Stimulated activated CD8-positive, alpha-beta memory T cell treated with anti-CD3 and anti-CD28 coated beads, Interleukin-15, amount 100 ng/mL, for 4 hours (primary cell): ENCODE data around the gene ARID5A.

ENCODE experiments used
- DNase-seq, 2 donors: peaks; one replicate each; pipeline ENCODE4 v3.0.0-alpha.2; 2020; ENCODE audit warnings: low read depth in 2 of 2

ARID5A gene

DNA sequence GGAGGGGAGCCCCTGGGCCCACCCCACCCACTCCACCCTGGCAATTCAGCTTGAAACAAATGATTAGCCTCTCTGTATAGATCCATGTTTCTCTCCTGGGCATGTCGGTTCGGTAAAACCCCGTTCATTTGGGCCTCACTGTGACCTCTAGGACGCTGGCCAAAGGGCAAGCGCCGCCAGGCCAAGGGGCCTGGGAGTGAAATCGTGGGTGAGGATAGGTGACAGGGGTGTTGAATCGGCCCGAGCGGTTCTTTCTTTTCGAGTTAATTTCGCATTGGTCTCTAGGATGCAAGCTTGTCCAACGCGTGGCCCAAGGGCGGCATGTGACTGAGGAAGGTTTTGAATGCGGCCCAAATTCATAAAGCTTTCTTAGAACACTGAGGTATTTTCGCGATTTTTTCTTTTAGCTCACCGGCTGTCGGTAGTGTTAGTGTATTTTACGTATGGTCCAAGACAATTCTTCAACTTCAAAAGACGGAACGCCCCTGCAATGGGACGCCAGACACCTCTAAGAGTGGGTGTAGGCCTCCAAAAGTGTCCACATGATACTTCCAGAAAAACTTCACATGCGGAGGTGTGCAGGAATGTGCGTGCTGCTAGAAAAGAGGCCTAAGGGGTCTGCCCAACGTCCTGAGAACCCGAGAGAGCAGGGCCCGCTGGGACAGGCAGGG is 9.8 kb upstream of the ARID5A start:
- no peak for DNase-seq

DNA sequence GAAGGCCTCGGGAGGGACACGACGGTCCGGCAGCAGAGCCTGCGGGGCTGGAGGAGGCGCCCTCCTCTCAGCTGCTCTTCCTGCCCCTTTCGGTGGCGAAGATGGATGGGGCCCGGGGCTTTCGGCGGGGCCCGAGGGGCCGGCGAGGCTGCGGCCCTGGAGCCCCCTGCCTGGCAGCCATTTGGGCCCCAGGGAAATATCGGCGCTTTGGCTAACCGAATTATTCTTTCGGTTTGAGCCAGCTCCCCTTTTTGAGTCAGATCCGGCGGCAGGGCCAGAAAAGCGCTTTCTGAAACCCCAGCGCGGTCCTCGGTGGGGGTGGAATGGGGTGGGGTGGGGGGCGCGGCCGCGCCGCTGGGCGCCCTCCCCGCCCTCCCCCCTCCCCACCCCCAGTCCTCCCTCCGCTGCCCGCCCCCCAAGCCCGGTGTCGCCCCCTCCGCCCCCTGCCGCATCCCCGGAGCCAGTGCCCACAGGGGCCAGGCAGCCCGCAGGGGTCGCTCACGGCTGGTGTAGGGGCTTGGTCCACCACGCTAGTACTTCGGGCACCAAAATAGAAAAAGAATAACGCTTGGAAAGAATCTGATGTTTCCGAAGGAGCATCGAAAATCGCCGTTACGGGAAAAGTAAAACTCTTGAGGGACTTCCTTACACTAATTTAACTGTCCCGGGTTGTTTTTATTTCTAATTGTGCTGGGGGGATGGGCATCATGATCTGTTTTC is 9.1 kb upstream of the ARID5A start:
- DNase-seq = peak in 1 of 2 donors; percentile 21

DNA sequence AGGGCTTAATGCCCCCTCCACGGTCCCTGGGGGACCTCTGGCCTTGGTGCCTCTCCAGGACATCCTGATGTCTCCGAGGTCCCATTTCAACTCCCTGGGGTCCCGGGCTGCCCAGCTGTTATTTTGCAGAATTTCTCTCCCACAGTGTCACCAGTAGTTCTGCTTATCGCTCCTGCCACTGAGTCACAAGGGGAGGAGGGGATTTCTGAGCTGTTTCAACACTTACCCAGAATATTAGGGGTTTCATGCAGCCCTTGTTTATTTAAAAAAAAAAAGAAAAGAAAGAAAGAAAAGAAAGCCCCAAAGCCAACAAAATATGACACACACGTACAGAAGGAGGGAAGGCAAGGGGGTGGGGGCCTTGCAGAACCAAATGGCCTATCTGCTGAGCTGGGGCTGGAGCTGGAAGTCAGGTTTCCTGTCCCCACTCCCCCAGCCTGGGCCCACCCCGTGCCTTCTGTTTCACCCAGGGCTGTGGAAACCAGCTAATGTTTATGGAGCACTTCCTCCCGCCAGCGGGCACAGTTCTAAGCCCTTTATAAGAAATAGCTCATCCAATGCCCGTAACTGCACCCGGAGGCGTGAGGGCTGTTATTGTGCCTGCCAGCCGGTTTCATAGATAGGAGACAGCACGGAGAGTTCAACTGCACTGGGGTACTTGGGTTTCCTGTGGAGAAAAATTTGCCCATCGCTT is 8.4 kb upstream of the ARID5A start:
- DNase-seq = peak; percentile 21 to 42

DNA sequence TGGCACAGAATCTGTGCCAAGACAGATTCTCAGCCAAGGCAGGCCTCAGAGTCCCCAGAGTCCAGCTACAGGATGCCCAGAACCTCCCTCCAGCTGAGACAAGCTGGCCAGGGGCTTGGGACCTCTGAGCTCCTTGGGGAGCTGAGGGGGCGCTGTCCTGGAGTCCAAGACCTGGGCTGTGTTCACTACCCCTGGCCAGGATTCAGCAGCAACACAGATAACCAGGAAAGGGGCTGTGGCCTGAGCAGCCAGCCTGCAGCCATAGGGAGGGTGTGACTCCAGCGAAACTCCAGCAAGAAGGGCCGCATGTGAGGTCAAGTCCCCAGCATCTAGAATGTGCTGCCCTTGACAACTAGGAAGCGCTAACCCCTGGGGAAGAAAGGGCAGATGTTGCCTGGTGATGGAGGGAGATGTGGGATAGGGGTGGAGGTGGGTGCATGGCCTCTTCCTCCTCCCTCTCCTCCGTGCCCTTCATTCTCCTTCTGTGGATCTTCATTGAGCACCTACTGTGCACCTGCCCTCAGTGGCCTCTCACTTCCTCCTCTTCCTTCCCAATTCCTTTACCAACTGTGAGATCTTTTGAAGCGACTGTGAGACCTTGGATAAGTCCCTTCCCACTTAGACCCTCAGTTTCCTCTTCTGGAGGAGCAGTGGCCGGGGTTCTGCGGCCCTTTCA is 7.7 kb upstream of the ARID5A start:
- no peak for DNase-seq

DNA sequence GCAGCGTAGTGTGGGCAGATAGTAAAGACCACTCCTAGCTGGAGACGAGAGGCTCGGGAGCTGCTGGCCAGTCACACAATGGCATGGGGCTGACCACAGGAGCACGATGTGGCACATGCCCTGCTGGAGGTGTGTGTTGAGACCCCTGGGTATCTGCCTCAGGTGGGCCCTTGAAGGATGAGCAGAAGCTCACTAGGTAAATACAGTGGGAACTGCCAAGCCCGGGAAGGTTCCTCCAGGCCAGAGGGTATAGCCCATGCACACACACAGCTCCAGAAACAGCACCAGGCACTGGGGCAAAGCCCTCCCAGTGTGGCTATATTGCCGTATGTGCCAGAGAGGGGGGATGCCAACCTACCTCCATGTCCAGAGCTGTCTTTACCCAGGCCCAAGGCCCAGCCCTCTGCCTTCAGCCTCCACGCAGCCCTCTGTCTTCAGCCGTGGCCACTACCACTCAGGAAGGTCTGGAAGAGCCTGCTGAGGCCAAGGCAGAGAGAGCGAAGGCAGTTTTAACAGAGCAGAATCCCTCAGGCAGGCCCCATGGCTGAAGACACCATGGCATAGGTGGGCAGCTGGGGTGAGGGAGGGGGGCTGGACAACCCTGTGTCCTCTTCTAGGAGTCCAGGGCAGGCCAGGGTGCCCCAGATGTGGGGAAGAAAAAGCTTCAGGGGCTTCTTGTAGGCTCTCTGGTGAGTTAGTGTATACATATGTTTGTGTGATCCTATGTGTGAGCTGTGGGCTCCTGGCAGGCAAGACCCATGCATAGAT is 7.0 kb upstream of the ARID5A start:
- no peak for DNase-seq

DNA sequence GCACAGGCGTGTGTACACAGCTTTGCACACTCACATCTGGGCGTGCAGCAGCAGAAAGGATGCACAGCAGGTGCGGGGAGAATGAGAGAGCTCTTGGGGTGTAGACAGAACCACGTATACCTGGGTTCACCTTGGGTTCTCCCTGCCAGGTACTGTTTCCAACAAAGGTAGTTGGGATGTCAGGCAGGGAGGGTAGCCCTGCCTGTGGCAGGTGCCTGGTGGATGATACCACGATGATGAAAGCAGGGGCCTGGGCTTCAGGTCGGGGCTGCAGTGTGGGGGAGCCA is 6.5 kb upstream of the ARID5A start:
- no peak for DNase-seq

DNA sequence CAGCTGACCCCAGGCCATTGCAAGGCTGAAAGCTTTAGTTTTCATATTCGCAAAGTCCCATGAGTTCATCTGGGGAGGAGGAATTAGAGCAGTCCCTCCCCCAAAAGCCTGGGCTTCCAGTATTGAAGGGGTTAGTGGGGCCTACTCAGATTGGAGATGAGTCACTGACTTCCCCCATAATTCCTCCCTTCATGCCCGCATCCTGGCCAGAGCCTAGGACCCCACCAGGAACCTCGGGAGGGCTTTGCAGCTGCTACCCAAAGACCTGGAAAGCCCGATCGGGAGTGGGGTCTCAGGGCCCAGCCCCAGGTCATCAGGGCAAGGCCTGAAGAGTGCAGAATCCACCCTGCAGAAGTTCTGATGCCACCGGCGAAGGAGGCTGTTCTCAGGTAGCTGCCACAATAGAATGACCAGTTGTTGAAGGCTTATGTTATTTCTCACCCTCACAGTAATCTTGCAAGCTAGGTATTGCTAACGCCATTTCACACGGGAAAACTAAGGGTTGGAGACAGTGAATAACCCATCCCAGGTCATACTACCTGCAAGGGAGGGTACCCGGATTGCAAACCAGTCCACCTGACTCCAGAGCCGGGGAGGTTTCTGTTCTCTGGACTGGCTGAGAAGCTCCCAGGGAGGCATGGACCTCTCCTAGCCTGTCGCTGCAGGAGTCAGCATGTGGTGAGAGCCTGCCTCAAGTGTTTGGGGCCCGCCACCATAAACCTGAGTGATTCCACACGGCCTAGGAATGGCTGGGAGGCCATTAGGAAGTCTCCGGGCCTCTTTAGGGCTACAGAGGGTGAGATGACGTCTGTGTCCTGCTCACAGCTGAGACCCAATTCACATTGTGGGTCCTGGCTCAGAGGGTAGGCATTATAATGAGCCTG is 5.8 kb upstream of the ARID5A start:
- no peak for DNase-seq

DNA sequence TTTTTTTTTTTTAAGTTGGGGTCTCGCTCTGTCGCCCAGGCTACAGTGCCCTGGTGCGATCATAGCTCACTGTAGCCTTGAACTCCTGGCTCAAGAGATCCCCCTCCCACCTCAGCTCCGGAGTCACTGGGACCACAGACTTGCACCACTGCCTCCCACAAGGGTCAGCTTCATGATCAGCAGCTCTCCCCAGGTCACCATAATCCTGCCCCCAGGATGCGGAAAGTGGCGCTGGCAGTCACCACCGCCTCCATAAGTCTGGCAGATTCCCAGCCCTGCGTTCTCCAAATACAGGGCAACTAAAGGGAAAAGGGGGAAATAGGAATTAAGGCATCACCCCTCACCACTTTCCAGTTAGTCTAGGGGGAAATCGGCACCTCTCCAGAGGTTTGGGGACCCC is 5.2 kb upstream of the ARID5A start:
- no peak for DNase-seq

DNA sequence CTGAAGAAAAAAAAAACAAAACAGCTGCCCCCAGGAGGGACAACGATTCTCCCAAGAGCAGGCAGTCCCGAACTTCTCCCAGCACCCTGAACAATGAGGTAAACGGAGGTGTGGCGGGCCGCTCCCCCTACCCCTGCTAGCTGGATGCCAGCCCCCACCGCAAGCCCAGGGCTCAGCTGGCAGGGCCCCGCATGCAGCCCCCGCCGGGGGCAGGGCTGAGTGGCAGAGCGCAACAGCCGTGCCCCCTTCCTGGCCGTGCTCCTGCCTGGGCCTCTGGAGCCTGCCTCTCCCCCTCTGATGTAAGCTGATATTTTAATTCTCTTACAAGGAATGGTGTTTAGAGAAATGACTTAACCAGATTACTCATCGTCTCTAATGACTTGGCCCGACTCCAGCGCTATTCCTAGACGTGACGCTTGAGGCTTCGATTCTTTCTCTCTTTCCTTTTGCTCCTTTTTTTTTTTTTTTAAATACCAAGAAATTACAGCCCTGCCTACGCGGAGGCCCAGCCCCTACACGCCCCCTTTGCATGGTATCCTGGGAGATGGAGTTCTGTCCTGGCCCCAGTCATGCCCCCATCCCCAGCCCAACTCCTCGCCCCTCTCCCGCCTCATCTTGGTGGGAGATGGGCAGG is 4.6 kb upstream of the ARID5A start:
- DNase-seq = peak; percentile 62 to 84

DNA sequence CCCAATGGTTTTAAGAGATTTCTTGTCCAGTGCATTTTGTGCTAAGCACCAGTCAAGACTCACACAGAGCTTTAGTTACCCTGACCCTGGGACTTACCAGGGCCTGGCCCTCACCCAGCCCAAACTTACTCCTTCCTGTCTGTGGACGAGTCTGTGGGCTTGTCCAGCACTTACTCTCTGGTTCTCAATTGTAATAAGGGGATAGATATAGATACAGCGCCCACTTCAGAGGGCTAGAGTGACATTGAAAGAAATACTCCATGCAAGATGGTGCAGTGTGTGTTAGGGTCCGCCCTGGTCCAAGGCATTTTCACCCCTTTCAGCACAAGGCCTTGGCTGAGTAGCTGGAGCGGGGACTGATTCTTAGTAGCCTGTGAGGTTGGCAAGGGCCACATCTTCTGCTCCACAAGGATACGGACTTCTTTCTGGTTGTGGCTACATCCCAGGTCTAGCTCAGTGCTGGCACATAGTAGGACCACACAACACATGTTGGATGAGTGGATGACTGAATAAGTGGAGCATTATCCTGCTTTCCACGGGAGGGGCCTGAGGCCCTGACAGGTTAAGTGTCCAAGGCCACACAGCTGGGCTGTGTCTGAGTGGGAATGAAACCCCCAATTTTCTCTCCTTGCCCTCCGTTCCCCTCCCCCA is 3.8 kb upstream of the ARID5A start:
- DNase-seq = no peak

DNA sequence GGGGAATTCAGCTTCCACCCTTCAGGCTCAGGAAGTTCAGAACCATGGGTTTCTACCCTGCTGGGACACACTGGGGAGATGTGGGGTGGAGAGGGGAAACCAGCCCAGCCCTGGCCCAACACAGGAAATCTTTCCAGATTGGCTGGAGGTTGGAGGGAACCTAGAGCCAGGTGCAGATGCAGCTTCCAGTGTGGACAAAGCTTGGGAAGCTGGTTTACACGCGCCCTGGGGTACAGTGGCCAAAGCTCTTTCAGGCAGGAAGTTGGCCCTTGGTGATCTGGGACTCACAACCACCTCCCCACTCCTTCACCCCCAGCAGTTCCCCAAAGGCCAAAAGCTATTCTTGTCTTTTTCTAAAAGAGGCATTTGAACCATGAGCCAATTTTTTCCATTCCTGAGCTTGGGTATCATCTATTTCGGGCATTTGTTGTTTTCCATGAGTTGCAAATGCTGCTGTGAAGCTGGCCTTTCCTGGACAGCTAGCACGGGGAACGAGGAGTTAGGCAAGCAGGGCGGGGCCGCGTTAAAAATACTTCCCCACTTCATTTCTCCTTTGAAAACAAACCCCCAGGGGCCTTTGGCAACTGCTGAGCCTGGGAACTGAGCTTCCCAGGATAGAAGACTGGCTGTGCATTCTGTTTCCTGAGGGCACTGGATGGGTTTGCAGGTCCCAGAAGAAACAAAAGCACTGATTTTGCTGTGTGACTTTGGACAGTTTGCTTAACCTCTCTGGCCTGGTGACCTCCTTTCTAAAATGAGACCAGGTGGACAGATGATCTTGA is 3.1 kb upstream of the ARID5A start:
- DNase-seq = no peak

DNA sequence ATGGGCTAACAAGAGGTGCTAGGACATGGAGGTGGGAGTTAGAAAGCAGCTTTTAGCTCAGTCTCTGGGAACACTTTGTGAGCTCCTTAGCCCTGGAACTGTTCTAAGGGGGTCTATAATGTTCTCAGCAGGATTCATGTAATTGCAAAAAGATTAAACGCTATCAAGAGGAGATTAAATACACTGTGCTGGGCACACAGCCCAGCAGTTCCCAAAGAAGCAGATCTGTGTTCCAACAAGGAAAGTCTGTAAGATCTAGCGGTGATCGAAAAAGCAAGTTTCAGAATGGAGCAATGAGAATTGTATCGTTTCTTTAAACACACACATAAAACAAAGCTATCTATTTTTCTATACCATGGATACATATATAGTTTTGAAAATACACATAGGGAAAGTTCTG is 2.4 kb upstream of the ARID5A start:
- DNase-seq = no peak

DNA sequence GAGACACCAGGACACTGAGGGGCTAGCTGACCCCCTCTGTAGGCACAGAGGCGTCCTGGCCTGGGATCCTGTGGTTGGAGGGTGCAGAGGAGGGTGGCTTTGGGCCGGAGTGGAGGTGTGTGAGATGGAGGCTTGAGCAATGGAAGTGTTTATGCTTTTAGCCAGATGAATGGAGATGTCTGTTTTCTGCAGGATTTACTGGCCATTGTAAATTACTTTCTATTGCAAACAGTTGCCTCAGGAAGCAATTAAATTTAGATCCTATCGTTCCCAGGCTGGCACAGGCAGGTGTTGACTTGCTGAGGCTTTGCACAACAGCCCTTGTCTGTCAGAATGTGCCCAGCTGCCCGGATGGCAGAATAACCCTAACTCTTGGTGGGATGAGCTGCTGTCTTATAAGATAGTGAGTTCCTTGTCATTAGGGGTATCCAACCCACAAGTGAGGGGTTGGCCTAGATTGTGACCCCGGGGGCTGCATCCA is 1.8 kb upstream of the ARID5A start:
- DNase-seq = no peak

DNA sequence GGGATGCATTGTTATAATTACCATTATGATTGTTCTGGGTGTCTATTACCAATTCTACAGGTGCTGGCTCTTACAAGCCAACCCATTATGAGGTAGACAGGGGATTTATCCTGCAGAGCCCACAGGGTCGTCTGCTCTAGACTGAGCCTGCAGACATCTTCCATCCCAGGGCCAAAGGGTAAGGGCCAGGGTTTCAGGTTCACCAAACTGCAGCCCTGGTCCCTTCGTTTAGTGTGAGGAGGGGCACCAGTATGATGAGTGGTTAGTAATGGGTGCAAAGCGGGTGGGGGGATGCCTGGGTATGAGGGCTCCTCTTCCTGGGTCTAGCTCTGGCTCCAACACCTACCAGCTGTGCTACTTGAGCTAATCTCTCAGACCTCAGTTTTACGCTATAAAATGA is 1.2 kb upstream of the ARID5A start:
- DNase-seq = no peak

DNA sequence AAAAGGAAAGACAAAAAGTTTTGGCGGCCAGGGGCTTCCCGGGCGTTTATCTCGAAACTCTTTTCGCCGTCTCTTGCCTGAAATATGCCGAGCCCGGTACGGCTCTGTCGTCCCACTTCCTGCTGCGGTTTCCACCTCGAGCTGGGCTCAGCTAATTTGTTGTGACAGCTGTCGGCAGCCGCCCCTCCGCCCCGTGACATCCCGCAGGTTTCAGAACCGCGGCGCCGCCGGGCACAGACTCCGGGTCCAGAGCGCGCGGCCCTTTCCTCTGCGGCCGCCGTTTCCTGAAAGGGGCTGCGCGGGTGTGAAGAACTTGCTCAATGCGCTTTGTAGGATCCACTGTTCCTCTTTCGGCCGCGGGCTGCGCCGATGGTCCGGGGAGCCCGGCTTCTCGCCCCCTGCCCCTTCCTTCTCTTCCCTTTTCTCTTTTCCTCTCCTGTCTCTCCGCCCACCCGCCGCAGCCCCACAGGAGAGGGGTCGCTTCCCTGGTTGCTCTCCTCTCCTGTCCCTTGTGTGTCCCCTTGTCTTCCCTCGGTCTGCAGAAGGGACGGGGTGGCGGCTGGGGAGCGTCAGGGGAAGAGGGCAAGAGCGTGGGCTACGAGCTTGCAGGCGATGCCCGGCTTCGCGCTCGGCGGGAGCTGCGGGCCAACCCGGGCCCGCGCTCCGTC is 648 bp downstream of the ARID5A start:
- DNase-seq = peak; percentile 71 to 76

DNA sequence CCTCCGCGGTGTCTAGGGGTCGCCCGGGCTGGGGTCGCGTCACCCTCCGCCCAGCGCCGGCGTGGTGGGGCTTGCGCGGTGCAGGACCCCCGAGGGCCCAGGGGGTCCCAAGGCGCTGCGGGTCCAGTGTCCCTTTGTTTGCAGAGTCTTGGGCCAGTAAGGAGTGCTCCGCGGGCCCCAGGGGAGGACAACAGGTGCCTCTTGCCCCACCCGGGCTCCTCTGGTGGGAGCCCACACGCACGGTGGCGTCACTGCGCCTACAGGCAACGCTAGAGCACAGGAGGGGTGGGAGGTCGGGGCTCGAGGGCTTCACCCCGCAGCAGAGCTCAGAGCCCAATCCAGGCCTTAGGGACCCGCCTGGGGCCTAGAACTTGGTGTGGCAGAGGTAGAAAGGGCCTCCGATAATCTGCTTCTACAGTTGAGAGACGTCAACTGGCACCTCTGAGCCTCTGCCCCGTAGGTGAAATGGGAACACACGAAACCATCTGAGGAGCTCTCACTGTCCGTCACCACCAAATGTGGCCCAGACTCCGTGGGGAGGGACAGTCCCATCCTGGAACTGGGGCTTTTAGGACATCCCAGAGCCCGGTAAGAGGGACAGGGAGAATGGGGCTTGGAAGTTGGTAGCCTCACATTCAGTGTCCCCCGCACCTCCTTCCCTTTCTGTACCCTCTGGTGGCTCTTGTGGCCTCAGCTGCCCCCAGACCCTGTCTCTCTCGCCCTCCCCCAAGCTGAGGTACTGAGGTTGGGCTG is 1.4 kb downstream of the ARID5A start:
- peak in 1 of 2 donors; percentile 23 for DNase-seq

DNA sequence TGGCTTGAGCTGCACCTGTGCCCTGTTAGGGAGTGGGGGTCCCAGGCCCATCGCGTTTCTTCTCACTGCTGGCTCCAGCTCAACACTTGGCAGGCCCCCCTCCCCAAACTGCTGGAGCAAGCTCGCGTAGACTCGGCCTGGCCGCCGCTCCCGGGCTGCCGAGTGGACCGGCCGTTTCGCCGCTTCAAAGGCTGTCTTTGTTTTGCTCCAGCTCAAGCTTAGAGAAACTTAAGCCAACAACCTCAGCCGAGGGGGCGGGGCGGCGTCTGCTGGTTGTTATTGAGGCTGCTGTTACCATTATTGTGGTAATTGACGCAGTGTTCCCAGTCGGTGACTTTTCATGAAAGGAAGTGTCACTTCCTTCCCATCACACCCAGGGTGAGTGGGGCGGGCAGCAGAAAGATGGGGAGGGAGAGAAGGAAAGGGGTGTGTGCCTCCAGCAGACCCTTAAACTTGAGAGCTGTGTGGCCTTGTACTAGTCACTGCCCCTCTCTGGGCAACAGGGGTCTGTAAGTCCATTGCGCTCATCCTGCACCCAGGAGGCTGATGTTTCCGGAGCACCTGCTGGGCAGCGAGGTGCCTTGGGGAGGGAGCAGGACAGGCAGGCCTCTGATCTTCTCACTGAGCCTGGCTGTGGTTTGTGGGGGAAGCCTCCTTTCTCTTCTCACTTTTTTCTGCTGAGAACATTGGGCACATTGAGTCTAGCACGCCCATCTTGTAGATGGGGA is 2.1 kb downstream of the ARID5A start:
- DNase-seq = peak; percentile 73 to 78
